GM19467 (cell line): Measurements from ENCODE around the gene TMEM121.

Experiments
- ATAC-seq: cut with Tn5 transposase; IDR thresholded peaks from one replicate; pipeline ENCODE4 v1.9.1; 2021; ENCODE audit warnings: mild to moderate bottlenecking, moderate library complexity; ENCODE audit not compliant: unreplicated experiment

TMEM121 gene

GRCh38 chr14:105525861-105526775 lies at the start of gene TMEM121:
TSS of gene TMEM121 (plus strand) at chr14:105526583. CDS start at chr14:105528835, 2,252 bp downstream.
- ATAC-seq, result no peak

GRCh38 chr14:105476831-105477659 lies 49.3 kb upstream of the TMEM121 start:
- no peak for ATAC-seq

GRCh38 chr14:105477660-105478397 lies 48.6 kb upstream of the TMEM121 start:
- no peak for ATAC-seq

- no peak for ATAC-seq
These were observed 47.8 kb upstream of the TMEM121 start for GRCh38 chr14:105478398-105479251.

GRCh38 chr14:105479431-105480158 lies 46.8 kb upstream of the TMEM121 start:
- no peak for ATAC-seq

- no peak for ATAC-seq
These were observed 46.1 kb upstream of the TMEM121 start for GRCh38 chr14:105480199-105480746.

GRCh38 chr14:105480807-105481801 lies 45.3 kb upstream of the TMEM121 start:
- ATAC-seq, result peak; percentile 54

- ATAC-seq, result no peak
These were observed 44.4 kb upstream of the TMEM121 start for GRCh38 chr14:105481886-105482457.

- ATAC-seq, result no peak
These were observed 43.8 kb upstream of the TMEM121 start for GRCh38 chr14:105482486-105483110.

- no peak for ATAC-seq
These were observed 42.9 kb upstream of the TMEM121 start for GRCh38 chr14:105483300-105484068.

GRCh38 chr14:105484069-105484996 lies 42.0 kb upstream of the TMEM121 start:
- no peak for ATAC-seq

- ATAC-seq, result no peak
These were observed 41.4 kb upstream of the TMEM121 start for GRCh38 chr14:105484997-105485393.

- ATAC-seq, result no peak
These were observed 40.6 kb upstream of the TMEM121 start for GRCh38 chr14:105485739-105486162.

GRCh38 chr14:105486163-105486973 lies 40.0 kb upstream of the TMEM121 start, which contains the start of gene CRIP1:
TSS of gene CRIP1 (plus strand) at chr14:105486886. CDS start at chr14:105487260, 374 bp downstream.
- ATAC-seq, result no peak
